Gastrocnemius medialis (tissue), 4 donors: Measurements from ENCODE around the gene OTUD4. TPM values are rescaled to one million over a fixed set of nuclear protein-coding genes. Genes with fewer than 3 reads are reported as not detected.

Experiments
- ATAC-seq, 2 donors: fragments of 150-250 bp; one replicate each; pipeline ENCODE4 v1.9.1; 2016
- DNase-seq, 2 donors: peaks; one replicate each; pipeline ENCODE4 v3.0.0-alpha.2; 2019
- H3K27ac ChIP-seq, 4 donors: fragments of 200-600 bp; sonication (generic); 1 replicate in 1 of 4; 2 replicates in 3 of 4; pipeline ENCODE4 v1.5.1; 2016 to 2018; ENCODE audit warnings: mild to moderate bottlenecking in 2 of 4, moderate library complexity in 1 of 4
- H3K27me3 ChIP-seq, 3 donors: fragments of 200-600 bp; sonication (generic) in 2 of 3; 1 replicate in 1 of 3; 2 replicates in 2 of 3; pipeline versions ENCODE4 v1.5.1 to v1.6.0; 2016 to 2019; ENCODE audit warnings: mild to moderate bottlenecking in 1 of 3, moderate library complexity in 1 of 3
- H3K36me3 ChIP-seq, 2 donors: fragments of 200-600 bp; sonication (generic) in 1 of 2; one replicate each; pipeline ENCODE4 v1.5.1; 2017 to 2018
- H3K4me1 ChIP-seq, 2 donors: fragments of 200-600 bp; sonication (generic) in 1 of 2; one replicate each; pipeline ENCODE4 v1.5.1; 2016 to 2017; ENCODE audit warnings: mild to moderate bottlenecking in 2 of 2
- H3K4me3 ChIP-seq, 4 donors: fragments of 200-600 bp; sonication (generic) in 3 of 4; 1 replicate in 1 of 4; 2 replicates in 3 of 4; pipeline ENCODE4 v1.5.1; 2016 to 2019; ENCODE audit warnings: mild to moderate bottlenecking in 2 of 4
- H3K9me3 ChIP-seq, 3 donors: fragments of 200-600 bp; sonication (generic) in 2 of 3; 1 replicate in 1 of 3; 2 replicates in 2 of 3; pipeline ENCODE4 v1.5.1; 2016 to 2019
- CTCF ChIP-seq, 5 experiments: fragments of 450-650 bp in 3 of 5; fragments of 200-600 bp in 2 of 5; sonication (generic) in 2 of 5; IDR thresholded peaks in 4 of 5; conservative IDR thresholded peaks in 1 of 5; 1 replicate in 4 of 5; 2 replicates in 1 of 5; pipeline ENCODE4 v1.5.1; 2016 to 2019; ENCODE audit warnings: antibody characterized with exemption in 5 of 5, mild to moderate bottlenecking in 3 of 5, moderate library complexity in 3 of 5
- POLR2A ChIP-seq, 2 donors: fragments of 450-650 bp; IDR thresholded peaks; one replicate each; pipeline ENCODE4 v1.6.1; 2017; ENCODE audit warnings: antibody characterized with exemption in 2 of 2, mild to moderate bottlenecking in 2 of 2, moderate library complexity in 2 of 2
- in situ Hi-C, 4 donors: fragments of 200-750 bp; cut with MboI; loops; one replicate each; pipeline versions ENCODE4 v1.15.0 to v1.8.0; 2017; ENCODE audit warnings: low sequenced_read_pairs in 4 of 4
- intact Hi-C: fragments of 100-400 bp; cut with DNase I; formaldehyde crosslinking; loops from one replicate; pipeline ENCODE4 v1.15.1; 2023; ENCODE audit warnings: low total_unique reads
- total RNA-seq, 4 donors: library from RNA; depleted of rRNA; stranded (reverse); fragments of >200 nt; gene quantifications; one replicate each; pipeline versions ENCODE4 v1.1.0 to v1.2.3, GENCODE V29; 2016

The OTUD4 gene
- total RNA-seq, 4 donors from 2014 or later, result 32.6 to 61.1 (median 47.9) TPM

- in situ Hi-C loops (loop anchor here in 1 of 4 donors (10.0 kb wide), 1 partner anchor 52 kb away; no protein-coding TSS in a partner anchor), intact Hi-C loops (loop anchor here (5.0 kb wide), 1 partner anchor 60 kb away; no protein-coding TSS in a partner anchor)
- H3K36me3 ChIP-seq, result peaks cover 0 to 65% of the 10 kb centered on the region in 2 donors
- H3K4me1 ChIP-seq, result peaks cover 13 to 22% of the 10 kb centered on the region in 2 donors
- TF ChIP-seq POLR2A (IDR thresholded peaks at IDR 0.05) (no peak), CTCF (IDR thresholded peaks at IDR 0.05 in 4 of 5, conservative IDR thresholded peaks at IDR 0.05 in 1 of 5) (no peak)
- no peak overlapping the region for H3K27ac ChIP-seq
- no peak overlapping the region for H3K4me3 ChIP-seq
- DNase-seq (no peak), ATAC-seq (no peak)
- H3K9me3 ChIP-seq, result no peaks in the 10 kb centered on the region
- H3K27me3 ChIP-seq, result no peaks in the 10 kb centered on the region
Observed at GRCh38 chr4:145156986-145157385, 23.4 kb downstream of the OTUD4 start.

- Histone ChIP-seq H3K4me1 (peaks cover 13 to 22% of the 10 kb centered on the region in 2 donors), H3K4me3 (no peak overlapping the region), H3K27ac (peak overlapping the region; percentile 24 to 73 (median 67)), H3K9me3 (no peaks in the 10 kb centered on the region), H3K27me3 (no peaks in the 10 kb centered on the region), H3K36me3 (peaks cover 0 to 64% of the 10 kb centered on the region in 2 donors)
- in situ Hi-C loops (loop anchor here in 1 of 4 donors (10.0 kb wide), 1 partner anchor 51 kb away; no protein-coding TSS in a partner anchor), intact Hi-C loops (loop anchor here (2.0 to 5.0 kb wide), 2 partner anchors 23 to 62 kb away; no protein-coding TSS in a partner anchor)
- ATAC-seq (no peak), DNase-seq (no peak)
- TF ChIP-seq POLR2A (IDR thresholded peaks at IDR 0.05), result no peak
- TF ChIP-seq CTCF (IDR thresholded peaks at IDR 0.05 in 4 of 5, conservative IDR thresholded peaks at IDR 0.05 in 1 of 5), result no peak
Observed at GRCh38 chr4:145155268-145155870, 25.0 kb downstream of the OTUD4 start.

GRCh38 chr4:145154573-145154972 is 25.8 kb downstream of the OTUD4 start:
- H3K27ac ChIP-seq, result peak overlapping the region; percentile 65 to 73 (median 68)
- H3K36me3 ChIP-seq, result peaks cover 0 to 70% of the 10 kb centered on the region in 2 donors
- intact Hi-C loops, result loop anchor here (1.0 to 5.0 kb wide), 3 partner anchors 24 to 463 kb away; partner anchors contain the start of gene MMAA
- H3K27me3 ChIP-seq, result no peaks in the 10 kb centered on the region
- TF ChIP-seq POLR2A (IDR thresholded peaks at IDR 0.05) (no peak), CTCF (IDR thresholded peaks at IDR 0.05 in 4 of 5, conservative IDR thresholded peaks at IDR 0.05 in 1 of 5) (peak; percentile 25 to 70 (median 36))
- DNase-seq (no peak), ATAC-seq (peak; percentile 66 to 82)
- H3K4me1 ChIP-seq, result peaks cover 13 to 22% of the 10 kb centered on the region in 2 donors
- in situ Hi-C loops, result loop anchor here in 1 of 4 donors (10.0 kb wide), 1 partner anchor 50 kb away; no protein-coding TSS in a partner anchor
- no peaks in the 10 kb centered on the region for H3K9me3 ChIP-seq
- no peak overlapping the region for H3K4me3 ChIP-seq

GRCh38 chr4:145153904-145154298 is 26.5 kb downstream of the OTUD4 start:
- Histone ChIP-seq H3K27ac (peak overlapping the region; percentile 65 to 73 (median 68)), H3K27me3 (no peaks in the 10 kb centered on the region), H3K36me3 (peaks cover 0 to 70% of the 10 kb centered on the region in 2 donors), H3K4me1 (peaks cover 13 to 22% of the 10 kb centered on the region in 2 donors), H3K4me3 (no peak overlapping the region), H3K9me3 (no peaks in the 10 kb centered on the region)
- intact Hi-C loops, result loop anchor here (1.0 to 5.0 kb wide), 3 partner anchors 25 to 463 kb away; partner anchors contain the start of gene MMAA
- in situ Hi-C loops, result loop anchor here in 1 of 4 donors (10.0 kb wide), 1 partner anchor 49 kb away; no protein-coding TSS in a partner anchor
- DNase-seq (no peak), ATAC-seq (no peak)
- no peak for TF ChIP-seq CTCF (IDR thresholded peaks at IDR 0.05 in 4 of 5, conservative IDR thresholded peaks at IDR 0.05 in 1 of 5)
- no peak for TF ChIP-seq POLR2A (IDR thresholded peaks at IDR 0.05)
